Neuronal stem cell (in vitro differentiated cells): ENCODE results near the gene CNTFR.

Experiments
- DNase-seq: peaks from one replicate; pipeline ENCODE4 v3.0.0-alpha.2; 2013; ENCODE audit warnings: low spot score
- H2AFZ ChIP-seq: one replicate; pipeline ENCODE4 v1.6.1; 2013; ENCODE audit warnings: mild to moderate bottlenecking, low read length, inconsistent platforms
- H2AK5ac ChIP-seq: 2 replicates; pipeline ENCODE4 v1.6.1; 2013; ENCODE audit warnings: low read depth, mild to moderate bottlenecking, inconsistent platforms, low read length, moderate library complexity, mixed read lengths
- H2BK120ac ChIP-seq: 2 replicates; pipeline ENCODE4 v1.6.1; 2013; ENCODE audit warnings: low read depth, mild to moderate bottlenecking, inconsistent platforms, low read length, moderate library complexity, mixed read lengths
- H2BK12ac ChIP-seq: one replicate; pipeline ENCODE4 v1.6.1; 2013; ENCODE audit warnings: low read length, inconsistent platforms
- H2BK15ac ChIP-seq: 2 replicates; pipeline ENCODE4 v1.6.1; 2013; ENCODE audit warnings: mild to moderate bottlenecking, low read length, inconsistent platforms, mixed read lengths
- H2BK5ac ChIP-seq: one replicate; pipeline ENCODE4 v1.6.1; 2013; ENCODE audit warnings: inconsistent platforms, mild to moderate bottlenecking, low read length, moderate library complexity
- H3K14ac ChIP-seq: one replicate; pipeline ENCODE4 v1.6.1; 2013; ENCODE audit warnings: low read length, inconsistent platforms
- H3K18ac ChIP-seq: 2 replicates; pipeline ENCODE4 v1.6.1; 2013; ENCODE audit warnings: low read length, inconsistent platforms
- H3K23ac ChIP-seq: 2 replicates; pipeline ENCODE4 v1.6.1; 2013; ENCODE audit warnings: low read depth, mild to moderate bottlenecking, mixed read lengths, low read length, inconsistent platforms; ENCODE audit not compliant: poor library complexity
- H3K27ac ChIP-seq: replicated peaks from 3 replicates; pipeline ENCODE4 v1.5.1; 2013; ENCODE audit warnings: low read length, inconsistent platforms
- H3K27me3 ChIP-seq, 3 experiments: 2 replicates each; pipeline ENCODE4 v1.6.1; 2013; ENCODE audit warnings: low read length in 3 of 3, mild to moderate bottlenecking in 2 of 3, inconsistent platforms in 1 of 3, low read depth in 1 of 3, mixed read lengths in 1 of 3, moderate library complexity in 1 of 3; ENCODE audit not compliant: control insufficient read depth in 3 of 3, insufficient read depth in 3 of 3
- H3K36me3 ChIP-seq, 2 donors: replicated peaks in 1 of 2; 2 replicates each; pipeline ENCODE4 v1.6.1; 2013; ENCODE audit warnings: low read length in 2 of 2; ENCODE audit not compliant: control insufficient read depth in 2 of 2, insufficient read depth in 2 of 2
- H3K4ac ChIP-seq: 2 replicates; pipeline ENCODE4 v1.6.1; 2013; ENCODE audit warnings: inconsistent platforms, mild to moderate bottlenecking, low read length, moderate library complexity
- H3K4me1 ChIP-seq, 2 donors: 1 replicate in 1 of 2; 2 replicates in 1 of 2; pipeline ENCODE4 v1.6.1; 2013; ENCODE audit warnings: low read length in 2 of 2, low read depth in 1 of 2; ENCODE audit not compliant: control insufficient read depth in 2 of 2, insufficient read depth in 1 of 2
- H3K4me2 ChIP-seq: one replicate; pipeline ENCODE4 v1.6.1; 2013; ENCODE audit warnings: mild to moderate bottlenecking, low read length, inconsistent platforms; ENCODE audit not compliant: insufficient read depth, poor library complexity, severe bottlenecking
- H3K4me3 ChIP-seq, 2 donors: 2 replicates each; pipeline ENCODE4 v1.5.1; 2013; ENCODE audit warnings: low read length in 2 of 2, mild to moderate bottlenecking in 2 of 2, inconsistent platforms in 1 of 2, moderate library complexity in 1 of 2
- H3K79me1 ChIP-seq: one replicate; pipeline ENCODE4 v1.6.1; 2013; ENCODE audit warnings: low read depth, mild to moderate bottlenecking, inconsistent platforms, low read length, moderate library complexity
- H3K9ac ChIP-seq: one replicate; pipeline ENCODE4 v1.6.1; 2013; ENCODE audit warnings: mild to moderate bottlenecking, low read depth, low read length, inconsistent platforms; ENCODE audit not compliant: poor library complexity
- H3K9me3 ChIP-seq, 2 donors: replicated peaks in 1 of 2; 2 replicates each; pipeline versions ENCODE3 to v1.6.1; 2013; ENCODE audit warnings: low read length in 2 of 2, mild to moderate bottlenecking in 2 of 2, inconsistent platforms in 1 of 2, low read depth in 1 of 2, mixed read lengths in 1 of 2, moderate library complexity in 1 of 2; ENCODE audit not compliant: control insufficient read depth in 2 of 2, insufficient read depth in 1 of 2
- H4K8ac ChIP-seq: one replicate; pipeline ENCODE4 v1.6.1; 2013; ENCODE audit warnings: low read depth, mild to moderate bottlenecking, inconsistent platforms, low read length, moderate library complexity
- H4K91ac ChIP-seq: one replicate; pipeline ENCODE4 v1.6.1; 2013; ENCODE audit warnings: low read length, low read depth, mild to moderate bottlenecking, inconsistent platforms; ENCODE audit not compliant: poor library complexity
- WGBS, 2 donors: extraction: QIAGEN DNeasy Blood & Tissue Kit; methylation state at CpG; one replicate each; pipeline ENCODE4 v1.1.7; 2013; ENCODE audit warnings: missing lambda C conversion rate in 2 of 2, mixed read lengths in 1 of 2; ENCODE audit not compliant: insufficient read length in 2 of 2, insufficient replicate concordance in 1 of 2; ENCODE audit errors: extremely low coverage in 2 of 2; 5-methylcytosine and 5-hydroxymethylcytosine counted together

The CNTFR gene

DNA sequence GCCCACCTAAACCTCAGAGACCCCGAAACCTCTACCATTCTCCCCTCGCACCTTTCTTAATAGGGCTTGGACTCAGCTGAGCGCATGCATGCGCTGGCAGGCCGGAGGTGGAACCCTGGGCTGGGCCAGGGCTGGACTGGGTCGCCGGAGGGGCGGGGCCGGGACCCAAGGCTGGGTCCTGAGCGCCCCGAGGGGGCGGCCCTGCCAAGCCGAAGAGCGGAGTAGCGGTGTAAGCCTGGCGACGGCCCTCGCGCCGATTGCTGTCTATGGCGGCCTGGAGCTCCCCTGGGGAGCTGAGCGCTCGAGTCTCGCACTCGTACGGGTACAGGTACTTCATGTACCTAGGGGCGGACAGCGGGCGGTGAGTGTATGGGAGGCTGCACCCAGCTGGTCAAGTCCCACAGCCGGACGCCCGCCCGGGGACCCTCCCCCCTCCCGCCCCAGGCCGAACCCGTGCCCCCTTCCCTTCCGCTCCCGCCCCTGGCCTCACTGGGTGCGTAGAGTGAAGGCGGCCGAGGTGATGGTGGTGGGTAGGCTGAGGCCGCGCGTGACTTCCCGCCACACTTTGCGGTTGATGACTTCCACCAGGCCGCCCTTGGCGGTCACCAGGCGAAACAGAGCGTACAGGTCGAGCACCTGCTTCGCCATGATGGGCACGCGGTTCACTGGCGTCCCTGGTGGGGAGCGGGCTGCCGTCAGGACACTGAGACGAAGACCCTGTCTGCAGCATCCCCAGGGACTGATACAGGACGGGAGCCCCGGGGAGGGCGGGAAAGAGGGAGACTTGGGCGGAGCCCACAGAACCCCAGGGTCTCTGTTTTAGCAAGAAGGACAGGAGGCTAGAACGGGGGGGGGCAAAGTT, 34.1 kb upstream of the CNTFR start:
- H3K9ac ChIP-seq: no peak overlapping the region

DNA sequence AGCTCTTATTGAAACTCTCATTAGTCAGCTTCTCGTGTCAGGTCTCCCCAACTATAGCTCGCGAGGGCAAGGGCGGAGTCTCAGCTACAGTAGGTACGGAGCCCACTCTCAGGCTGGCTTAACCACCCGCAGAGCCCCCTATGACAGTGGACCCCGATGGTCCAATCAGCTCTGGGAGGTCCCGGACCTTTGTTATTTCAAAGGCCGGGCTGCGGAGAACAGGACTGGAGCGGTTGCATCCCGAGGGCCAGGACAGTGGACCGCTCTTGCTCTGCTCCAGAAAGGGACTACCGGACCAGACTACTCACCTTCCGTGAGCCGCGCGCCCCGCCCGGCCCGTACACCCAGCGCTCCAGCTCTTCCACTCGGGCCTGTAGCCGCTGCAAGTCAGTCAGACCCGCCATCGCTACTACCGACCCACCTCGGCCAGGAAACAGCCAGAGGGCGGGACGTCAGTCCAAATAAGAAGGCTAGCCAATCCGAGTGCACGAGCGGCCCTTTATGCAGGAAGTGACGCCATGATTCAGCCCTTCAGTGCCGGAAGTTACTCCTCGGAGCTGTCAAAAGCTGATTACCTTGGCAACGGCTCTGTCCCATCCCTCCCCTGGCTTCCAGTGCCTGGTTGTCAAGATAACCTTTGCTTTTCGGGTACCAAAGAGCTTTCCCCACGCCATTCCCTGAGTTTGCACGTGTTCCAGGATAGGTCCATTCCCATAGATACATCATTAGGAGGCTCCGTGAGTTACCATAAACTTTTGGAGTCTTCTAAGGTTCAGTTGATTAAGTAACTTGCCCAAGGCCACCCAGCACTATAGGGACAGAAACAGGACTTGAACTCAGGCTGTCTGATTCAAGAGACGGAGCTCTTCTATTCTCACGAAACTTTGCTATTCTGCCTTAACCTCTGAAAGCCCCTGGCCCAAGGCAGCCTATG, 30.8 kb upstream of the CNTFR start, which contains the start of gene DCTN3:
DCTN3 (minus strand) TSS at position 435 of the 934 bp plus-strand sequence; CDS start at position 404, 31 bp downstream.
- Histone ChIP-seq H3K4me3 (peak within 1 kb of the TSS; percentile 68 to 88), H2BK12ac (no peak within 1 kb of the TSS), H3K14ac (no peak within 1 kb of the TSS), H3K36me3 (peaks cover 23 to 29% of the 10 kb centered on the region in 2 donors), H3K4me1 (peaks cover 15 to 19% of the 10 kb centered on the region in 2 donors), H2BK5ac (no peak within 1 kb of the TSS), H3K4ac (no peak within 1 kb of the TSS), H3K4me2 (peak within 1 kb of the TSS; percentile 87), H2AFZ (peak within 1 kb of the TSS; percentile 90), H2AK5ac (no peak within 1 kb of the TSS), H2BK15ac (peak within 1 kb of the TSS; percentile 20), H2BK120ac (no peak within 1 kb of the TSS), H3K9ac (peak within 1 kb of the TSS; percentile 88), H3K18ac (peak within 1 kb of the TSS; percentile 68), H3K27me3 (peaks cover 0 to 10% (median 0%) of the 10 kb centered on the region in 3 experiments), H3K23ac (no peak within 1 kb of the TSS), H3K79me1 (no peaks in the 10 kb centered on the region), H3K9me3 (no peaks in the 10 kb centered on the region), H4K91ac (no peak within 1 kb of the TSS), H4K8ac (no peak within 1 kb of the TSS), H3K27ac (no peak within 1 kb of the TSS)
- DNase-seq: peak; percentile 90
- no CpG with 5 or more reads among the region's 43 CpGs for WGBS, 2 donors

More for the DNA sequence above, 34.1 kb upstream of the CNTFR start:
- Histone ChIP-seq H2BK120ac (peak overlapping the region; percentile 97), H4K91ac (peak overlapping the region; percentile 94), H2BK5ac (peak overlapping the region; percentile 93), H4K8ac (peak overlapping the region; percentile 99), H3K27ac (peak overlapping the region; percentile 100), H3K27me3 (peaks cover 0 to 42% (median 12%) of the 10 kb centered on the region in 3 experiments), H2AK5ac (peak overlapping the region; percentile 100), H3K23ac (no peak overlapping the region), H3K4ac (peak overlapping the region; percentile 42), H3K36me3 (peaks cover under 1 to 7% of the 10 kb centered on the region in 2 donors), H2AFZ (peak overlapping the region; percentile 94), H3K4me2 (no peak overlapping the region), H3K4me1 (peaks cover 18 to 42% of the 10 kb centered on the region in 2 donors), H3K4me3 (peak overlapping the region in 1 of 2 donors; percentile 44), H3K18ac (peak overlapping the region; percentile 94), H2BK12ac (peak overlapping the region; percentile 98), H3K14ac (peak overlapping the region; percentile 72), H2BK15ac (peak overlapping the region; percentile 92), H3K9me3 (no peaks in the 10 kb centered on the region), H3K79me1 (peaks cover 2% of the 10 kb centered on the region)
- no peak for DNase-seq
- no CpG with 5 or more reads among the region's 63 CpGs for WGBS, 2 donors

DNA sequence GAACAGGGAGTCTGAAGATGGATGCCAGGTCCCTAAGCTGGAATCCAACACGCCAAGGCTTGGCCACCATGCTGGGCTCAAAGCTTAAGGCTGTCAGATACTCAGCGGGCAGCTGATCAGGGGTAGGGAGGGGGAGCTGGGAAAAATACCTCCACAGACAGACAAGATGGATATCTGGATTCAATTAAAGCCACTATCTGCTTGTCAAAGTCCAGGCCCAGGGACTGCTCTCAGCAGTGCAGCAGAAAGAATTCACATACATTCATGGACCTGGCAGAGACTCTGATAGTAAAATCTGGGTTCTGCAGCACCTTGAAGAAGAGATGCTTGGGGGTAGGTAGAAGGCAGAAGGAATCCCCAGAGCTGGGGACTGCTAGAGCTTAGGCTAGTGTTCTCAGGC, 25.6 kb upstream of the CNTFR start:
- Histone ChIP-seq H3K4me2 (no peak overlapping the region), H2AK5ac (no peak overlapping the region), H3K18ac (no peak overlapping the region), H4K91ac (no peak overlapping the region), H2BK5ac (no peak overlapping the region), H2AFZ (no peak overlapping the region), H3K4ac (no peak overlapping the region), H4K8ac (no peak overlapping the region), H3K36me3 (peaks cover 29 to 48% of the 10 kb centered on the region in 2 donors), H3K14ac (no peak overlapping the region), H3K4me3 (no peak overlapping the region), H2BK120ac (no peak overlapping the region), H3K23ac (no peak overlapping the region), H2BK12ac (no peak overlapping the region), H3K9me3 (no peaks in the 10 kb centered on the region), H2BK15ac (no peak overlapping the region), H3K4me1 (peaks cover 14 to 18% of the 10 kb centered on the region in 2 donors), H3K27me3 (no peaks in the 10 kb centered on the region), H3K79me1 (peaks cover 6% of the 10 kb centered on the region), H3K27ac (no peak overlapping the region), H3K9ac (no peak overlapping the region)
- WGBS, 2 donors: no CpG with 5 or more reads among the region's 2 CpGs
- no peak for DNase-seq
